Fibroblast of the conjunctiva (primary cell): ENCODE measurements around the gene ATOSA.

ENCODE experiments used
- DNase-seq: peaks from one replicate; pipeline ENCODE4 v3.0.0-alpha.2; 2010; ENCODE audit warnings: low read depth

The ATOSA gene

DNA sequence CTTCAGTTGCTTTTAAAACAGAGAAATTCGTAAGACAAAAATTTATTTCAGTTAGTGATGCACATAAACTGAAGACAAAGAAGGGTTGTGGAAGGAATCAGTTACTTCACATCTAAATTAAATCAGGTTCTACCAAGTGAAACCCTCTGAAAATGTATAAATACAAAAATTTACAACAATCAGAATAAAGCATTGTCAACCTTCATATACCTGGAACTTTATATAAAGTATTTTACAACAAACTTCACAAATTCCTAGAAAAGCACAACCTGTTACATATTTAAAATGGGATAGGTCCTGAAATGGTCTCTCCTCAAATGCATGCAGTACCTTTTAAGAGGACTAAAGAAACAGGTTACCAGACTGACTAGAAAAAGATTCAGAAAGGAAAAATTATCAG, 26.9 kb downstream of the ATOSA start:
- DNase-seq: no peak

DNA sequence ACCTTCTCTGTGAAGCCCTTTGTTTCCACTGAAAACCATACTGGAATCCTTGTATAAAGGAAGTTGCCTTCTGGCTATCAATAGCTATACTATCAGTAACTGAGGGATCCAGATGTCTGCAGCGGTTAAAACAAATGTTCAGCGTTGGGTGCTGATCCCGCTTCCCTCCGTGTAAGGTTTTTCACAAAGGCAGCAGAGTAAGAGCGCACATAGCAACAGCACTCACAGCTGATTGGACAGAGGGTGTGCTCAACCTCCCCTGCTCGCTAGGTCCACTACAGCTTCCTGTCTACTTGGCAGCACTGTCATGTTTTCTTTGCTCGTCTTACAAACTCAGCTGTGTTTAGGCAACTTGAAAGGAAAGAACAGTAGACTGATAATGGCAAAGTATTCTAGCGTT, 27.3 kb downstream of the ATOSA start:
- DNase-seq: peak; percentile 91

DNA sequence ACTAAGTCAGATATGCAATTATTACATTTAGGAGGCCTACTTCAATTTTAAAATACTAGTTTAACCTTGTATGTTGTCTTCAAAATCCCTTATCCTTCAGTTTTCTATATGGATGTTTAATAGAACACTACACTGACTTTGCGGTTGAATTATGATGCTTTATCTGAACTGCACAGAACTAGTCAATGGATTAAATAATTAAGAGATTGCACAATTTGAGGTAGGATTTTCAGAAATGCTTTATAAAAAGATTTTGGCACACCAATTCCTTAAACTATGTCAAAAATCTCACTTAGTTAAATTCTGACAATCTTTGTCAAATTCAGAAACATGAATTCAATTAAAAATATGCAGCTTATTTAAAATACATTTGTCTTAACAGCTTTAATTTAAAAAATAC, 28.1 kb downstream of the ATOSA start:
- no peak for DNase-seq

DNA sequence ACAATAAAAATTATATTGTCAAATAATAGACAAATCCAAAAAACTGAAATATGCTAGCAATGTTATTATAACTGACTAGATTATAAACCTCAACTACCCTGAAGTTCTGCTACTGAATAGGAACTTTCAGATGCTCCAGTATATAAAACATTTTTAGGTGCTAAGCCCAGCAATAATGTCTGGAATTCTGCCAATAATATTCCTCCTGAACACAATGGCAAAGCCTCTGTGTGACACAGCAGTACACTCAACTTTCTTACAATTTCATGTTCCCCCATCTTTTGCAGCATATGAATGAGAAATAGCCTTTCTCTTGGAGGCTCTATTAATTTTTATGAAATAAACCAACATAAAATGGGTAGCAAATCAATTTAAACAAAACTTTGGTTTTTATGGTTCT, 29.5 kb downstream of the ATOSA start:
- no peak for DNase-seq

DNA sequence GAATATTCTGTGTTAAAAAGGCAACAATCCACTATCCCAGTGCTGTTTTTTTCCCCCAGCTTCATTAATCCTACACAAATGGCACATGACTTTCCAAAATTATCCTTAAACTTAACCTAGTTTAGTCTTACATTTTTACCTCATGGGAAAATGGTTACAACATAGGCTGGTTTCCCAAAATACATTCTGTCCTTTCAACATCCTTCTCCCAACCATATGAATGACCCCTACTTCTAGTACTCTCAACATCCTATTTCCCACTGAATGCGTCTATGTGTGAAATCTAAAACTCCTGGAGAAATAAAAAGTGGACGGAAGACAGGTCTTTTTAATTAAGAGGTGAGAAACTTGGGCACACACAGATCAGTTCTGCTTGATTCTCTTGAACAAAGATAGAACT, 33.3 kb downstream of the ATOSA start:
- DNase-seq: no peak

DNA sequence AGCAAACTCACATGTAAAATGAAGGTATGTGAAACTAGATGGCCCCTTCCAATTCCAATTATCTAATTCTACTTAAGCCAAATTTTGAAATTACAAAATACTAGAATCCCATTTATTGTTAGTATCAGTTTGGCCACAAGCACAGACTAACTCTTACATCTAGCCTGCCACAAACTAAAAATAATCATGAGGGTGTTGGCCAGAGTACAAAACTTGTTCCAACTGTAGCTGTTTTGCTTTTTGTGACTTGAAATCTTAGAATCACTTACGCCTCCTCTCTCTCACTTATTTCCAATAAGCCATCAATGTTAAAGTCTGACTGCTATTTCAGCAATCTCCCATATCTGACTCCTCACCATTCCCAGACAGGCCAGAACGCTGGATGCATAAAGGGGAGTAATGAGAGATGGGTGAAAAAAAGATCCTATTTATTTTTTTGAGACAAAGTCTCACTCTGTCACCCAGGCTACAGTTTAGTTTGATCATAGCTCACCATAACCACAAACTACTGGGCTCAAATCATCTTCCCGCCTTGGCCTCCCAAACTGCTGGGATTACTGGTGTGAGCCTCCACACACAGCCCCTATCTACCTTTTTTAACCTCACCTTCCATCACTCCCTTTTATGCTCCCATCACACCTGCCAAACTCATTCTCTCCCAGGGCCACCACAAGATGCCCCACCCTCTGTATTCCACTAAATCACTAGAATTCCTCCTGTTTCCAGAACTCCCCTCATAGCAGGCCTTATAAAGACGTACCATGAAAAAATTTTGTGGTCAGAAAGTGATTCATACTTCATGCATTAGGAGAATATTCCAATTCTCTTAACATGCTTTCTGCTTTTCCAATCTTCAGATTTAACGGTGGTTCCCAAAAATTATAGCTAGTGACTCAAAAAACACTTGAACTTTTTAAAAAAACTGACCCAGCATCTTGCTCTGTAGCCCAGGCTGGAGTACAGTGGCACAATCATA, 36.5 kb downstream of the ATOSA start:
- DNase-seq: no peak

DNA sequence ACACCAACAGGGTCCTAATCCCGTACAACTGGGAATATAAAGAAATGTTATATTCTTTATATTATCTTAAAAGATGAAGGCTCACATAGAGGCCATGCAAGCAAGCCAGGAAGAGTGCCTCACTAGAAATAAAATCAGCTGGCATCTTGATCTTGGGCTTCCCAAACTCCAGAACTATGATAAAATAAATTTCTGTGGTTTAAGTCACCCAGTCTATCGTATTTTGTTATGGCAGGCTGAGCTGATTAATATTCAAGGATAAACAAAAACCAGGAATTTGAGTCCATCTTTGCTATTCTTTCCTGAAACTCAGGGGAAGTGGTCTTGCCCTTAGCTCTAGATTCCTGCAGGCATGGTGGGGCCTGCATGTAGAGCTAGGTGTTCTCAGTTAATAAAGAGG, 42.7 kb downstream of the ATOSA start:
- DNase-seq: no peak

DNA sequence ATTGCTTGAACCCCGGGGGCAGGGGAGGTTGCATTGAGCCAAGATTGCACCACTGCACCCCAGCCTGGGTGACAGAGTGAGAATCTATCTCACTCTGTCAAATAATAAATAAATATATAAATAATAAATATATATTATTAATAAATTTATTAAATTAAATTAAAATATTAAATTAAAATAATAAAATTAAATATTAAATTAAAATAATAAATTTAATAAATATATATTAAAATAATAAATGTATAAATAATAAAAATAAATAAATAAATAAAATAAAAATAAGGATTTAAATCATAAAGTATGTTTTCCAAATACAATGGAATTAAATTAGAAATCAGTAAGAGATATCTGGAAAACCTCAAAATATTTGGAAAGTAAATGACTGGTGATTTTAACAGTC, 43.3 kb downstream of the ATOSA start:
- DNase-seq: no peak
